ENCODE data around the gene PAX2. TPM values are rescaled to one million over a fixed set of nuclear protein-coding genes. Genes with fewer than 3 reads are reported as not detected.
A peak's percentile ranks its signal among the peaks of the same experiment; 100 is the strongest.

PAX2 gene
- total RNA-seq, 1 donor from 2014 or later: 0.34 TPM

- H3K4me2 ChIP-seq: peak overlapping the region; percentile 66
- peaks cover 61% of the 10 kb centered on the region for H3K4me1 Mint-ChIP-seq
- H3K27ac Mint-ChIP-seq: no peak overlapping the region
Measured at GRCh38 chr10:100739517-100740368, 5.6 kb upstream of the PAX2 start.

DNA sequence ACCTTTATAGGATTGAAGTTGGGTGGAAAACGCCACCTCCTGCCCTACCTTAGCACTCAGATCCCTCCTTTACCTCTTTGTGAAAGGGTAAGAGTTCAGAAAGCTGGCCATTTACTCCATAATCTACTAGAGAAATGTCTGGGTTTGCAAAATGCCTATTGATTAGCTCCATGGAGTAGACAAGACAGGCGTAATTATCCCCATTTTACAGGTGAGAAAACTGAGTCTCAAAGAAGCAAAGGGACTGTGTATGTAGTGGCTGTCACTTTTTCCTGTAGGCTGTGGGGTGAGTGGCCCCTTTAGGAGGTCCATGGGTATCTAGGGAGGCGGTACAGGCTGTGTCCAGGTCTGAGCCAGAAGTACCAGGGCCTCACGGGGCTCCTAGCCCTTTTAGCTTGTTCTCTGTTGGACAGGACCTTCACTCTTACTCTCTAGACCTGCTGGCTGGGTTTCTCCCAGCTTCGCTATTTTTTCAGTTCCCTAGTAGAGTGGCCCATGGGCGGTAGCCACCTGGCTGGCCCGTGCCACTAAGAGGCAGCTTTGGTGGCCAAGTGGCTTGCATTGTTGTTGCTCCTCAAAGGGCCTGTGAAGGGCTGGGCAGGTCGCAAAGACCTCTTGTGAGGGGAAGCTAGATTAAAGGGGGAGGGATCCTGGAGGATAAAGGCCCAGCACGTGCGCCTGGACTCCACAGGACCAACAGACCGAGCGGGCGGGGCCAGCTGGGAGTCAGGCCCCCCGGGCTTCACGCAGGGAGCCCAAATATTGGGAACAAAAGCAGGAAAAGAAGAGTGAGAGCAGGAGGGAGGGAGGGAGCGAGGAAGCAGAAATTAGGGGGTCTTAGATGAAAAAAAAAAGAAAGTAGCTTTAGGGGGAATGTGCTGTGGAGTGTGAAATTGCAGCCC, 4.7 kb upstream of the PAX2 start:
- H3K36me3 ChIP-seq: no peaks in the 10 kb centered on the region
- H3K79me2 ChIP-seq (ENCODE audit: low read depth): no peaks in the 10 kb centered on the region
- Mint-ChIP-seq H3K27me3 (ENCODE audit: insufficient read depth, low read depth) (peaks cover 93% of the 10 kb centered on the region), H3K36me3 (no peaks in the 10 kb centered on the region), H3K4me3 (peak overlapping the region; percentile 72), H3K27ac (no peak overlapping the region), H3K4me1 (peaks cover 65% of the 10 kb centered on the region), H3K9me3 (peaks cover 2% of the 10 kb centered on the region)
- peaks cover 100% of the 10 kb centered on the region for H3K27me3 ChIP-seq
- H3K9me3 ChIP-seq (ENCODE audit: low read depth): no peaks in the 10 kb centered on the region
- peak overlapping the region; percentile 72 for H3K4me2 ChIP-seq
- no peak overlapping the region for H3K4me3 ChIP-seq
- H4K20me1 ChIP-seq (ENCODE audit: low read depth): peaks cover 95% of the 10 kb centered on the region
- H2AFZ ChIP-seq (replicated peaks): no peak overlapping the region
- H3K27ac ChIP-seq: no peak overlapping the region
- peak; percentile 90 for DNase-seq (ENCODE audit: low spot score)
- no peak overlapping the region for H3K9ac ChIP-seq
- H3F3A ChIP-seq (ENCODE audit: low read depth): peaks cover 65% of the 10 kb centered on the region
- H3K4me1 ChIP-seq: peaks cover 56% of the 10 kb centered on the region
- TF ChIP-seq EZH2phosphoT487 (IDR thresholded peaks at IDR 0.05): peak; percentile 14
- TF ChIP-seq, protein P1, sequence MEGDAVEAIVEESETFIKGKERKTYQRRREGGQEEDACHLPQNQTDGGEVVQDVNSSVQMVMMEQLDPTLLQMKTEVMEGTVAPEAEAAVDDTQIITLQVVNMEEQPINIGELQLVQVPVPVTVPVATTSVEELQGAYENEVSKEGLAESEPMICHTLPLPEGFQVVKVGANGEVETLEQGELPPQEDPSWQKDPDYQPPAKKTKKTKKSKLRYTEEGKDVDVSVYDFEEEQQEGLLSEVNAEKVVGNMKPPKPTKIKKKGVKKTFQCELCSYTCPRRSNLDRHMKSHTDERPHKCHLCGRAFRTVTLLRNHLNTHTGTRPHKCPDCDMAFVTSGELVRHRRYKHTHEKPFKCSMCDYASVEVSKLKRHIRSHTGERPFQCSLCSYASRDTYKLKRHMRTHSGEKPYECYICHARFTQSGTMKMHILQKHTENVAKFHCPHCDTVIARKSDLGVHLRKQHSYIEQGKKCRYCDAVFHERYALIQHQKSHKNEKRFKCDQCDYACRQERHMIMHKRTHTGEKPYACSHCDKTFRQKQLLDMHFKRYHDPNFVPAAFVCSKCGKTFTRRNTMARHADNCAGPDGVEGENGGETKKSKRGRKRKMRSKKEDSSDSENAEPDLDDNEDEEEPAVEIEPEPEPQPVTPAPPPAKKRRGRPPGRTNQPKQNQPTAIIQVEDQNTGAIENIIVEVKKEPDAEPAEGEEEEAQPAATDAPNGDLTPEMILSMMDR (IDR thresholded peaks at IDR 0.05): no peak

More at GRCh38 chr10:100739517-100740368, 5.6 kb upstream of the PAX2 start:
- Histone ChIP-seq H3K4me1 (peaks cover 52% of the 10 kb centered on the region), H3F3A (ENCODE audit: low read depth) (peaks cover 55% of the 10 kb centered on the region), H3K9me3 (ENCODE audit: low read depth) (no peaks in the 10 kb centered on the region), H3K4me3 (peak overlapping the region; percentile 34), H3K79me2 (ENCODE audit: low read depth) (no peaks in the 10 kb centered on the region), H3K36me3 (no peaks in the 10 kb centered on the region), H2AFZ (replicated peaks) (no peak overlapping the region), H3K27ac (no peak overlapping the region), H4K20me1 (ENCODE audit: low read depth) (peaks cover 98% of the 10 kb centered on the region), H3K9ac (no peak overlapping the region), H3K27me3 (peaks cover 100% of the 10 kb centered on the region)
- DNase-seq (ENCODE audit: low spot score): peak; percentile 70
- Mint-ChIP-seq H3K9me3 (peaks cover 2% of the 10 kb centered on the region), H3K36me3 (no peaks in the 10 kb centered on the region), H3K27me3 (ENCODE audit: insufficient read depth, low read depth) (peaks cover 95% of the 10 kb centered on the region), H3K4me3 (peak overlapping the region; percentile 72)
- TF ChIP-seq EZH2phosphoT487 (IDR thresholded peaks at IDR 0.05) (peak; percentile 83), EZH2 (IDR thresholded peaks at IDR 0.05) (peak; percentile 99)
- TF ChIP-seq, protein P1 (IDR thresholded peaks at IDR 0.05): no peak

- Histone ChIP-seq H3K36me3 (no peaks in the 10 kb centered on the region), H4K20me1 (ENCODE audit: low read depth) (peaks cover 95% of the 10 kb centered on the region), H3K4me3 (peak overlapping the region; percentile 29), H2AFZ (replicated peaks) (no peak overlapping the region), H3K9me3 (ENCODE audit: low read depth) (no peaks in the 10 kb centered on the region), H3K27ac (no peak overlapping the region), H3K9ac (no peak overlapping the region), H3F3A (ENCODE audit: low read depth) (peaks cover 73% of the 10 kb centered on the region), H3K27me3 (peaks cover 100% of the 10 kb centered on the region), H3K4me1 (peaks cover 64% of the 10 kb centered on the region), H3K79me2 (ENCODE audit: low read depth) (no peaks in the 10 kb centered on the region), H3K4me2 (peak overlapping the region; percentile 72)
- peak; percentile 78 for DNase-seq (ENCODE audit: low spot score)
- Mint-ChIP-seq H3K27ac (no peak overlapping the region), H3K4me1 (peaks cover 70% of the 10 kb centered on the region), H3K27me3 (ENCODE audit: insufficient read depth, low read depth) (peaks cover 91% of the 10 kb centered on the region), H3K9me3 (peaks cover 2% of the 10 kb centered on the region), H3K36me3 (no peaks in the 10 kb centered on the region), H3K4me3 (peak overlapping the region; percentile 72)
- TF ChIP-seq EZH2 (IDR thresholded peaks at IDR 0.05): no peak
- TF ChIP-seq, protein P1 (IDR thresholded peaks at IDR 0.05): no peak
- TF ChIP-seq EZH2phosphoT487 (IDR thresholded peaks at IDR 0.05): no peak
Measured at GRCh38 chr10:100741378-100742075, 3.9 kb upstream of the PAX2 start.
